ENCODE measurements around the gene OTOG.

The OTOG gene

DNA sequence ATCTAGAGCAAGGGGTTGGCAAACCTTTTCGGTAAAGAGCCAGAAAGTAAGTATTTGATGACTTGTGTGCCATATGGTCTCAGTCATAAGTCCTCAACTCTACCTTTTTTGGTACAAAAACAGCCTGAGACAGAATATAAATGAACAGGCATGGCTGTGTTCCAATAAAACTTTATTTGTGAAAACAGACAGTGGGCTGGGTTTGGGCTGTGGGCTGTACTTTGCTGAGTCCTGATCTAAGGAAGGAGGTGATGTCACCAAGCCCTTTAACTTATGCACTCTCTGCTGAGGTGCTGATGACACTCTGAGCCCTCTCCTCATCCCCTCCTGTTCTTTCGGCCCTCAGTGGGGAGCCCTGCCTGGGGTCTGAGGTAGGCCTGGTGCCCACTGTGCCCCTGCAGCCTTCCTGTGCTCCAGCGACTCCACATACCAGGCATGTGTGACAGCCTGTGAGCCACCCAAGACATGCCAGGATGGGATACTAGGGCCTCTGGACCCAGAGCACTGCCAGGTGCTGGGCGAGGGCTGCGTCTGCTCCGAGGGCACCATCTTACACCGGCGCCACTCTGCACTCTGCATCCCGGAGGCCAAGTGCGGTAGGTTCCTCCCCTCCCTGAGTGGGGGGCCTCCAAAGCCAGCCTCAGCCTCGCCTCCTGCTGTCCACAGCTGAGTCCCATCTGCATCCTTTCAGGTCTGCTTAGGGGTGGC lies 86.4 kb downstream of the OTOG start:
- DNase-seq (ENCODE audit: low read depth): no peak

DNA sequence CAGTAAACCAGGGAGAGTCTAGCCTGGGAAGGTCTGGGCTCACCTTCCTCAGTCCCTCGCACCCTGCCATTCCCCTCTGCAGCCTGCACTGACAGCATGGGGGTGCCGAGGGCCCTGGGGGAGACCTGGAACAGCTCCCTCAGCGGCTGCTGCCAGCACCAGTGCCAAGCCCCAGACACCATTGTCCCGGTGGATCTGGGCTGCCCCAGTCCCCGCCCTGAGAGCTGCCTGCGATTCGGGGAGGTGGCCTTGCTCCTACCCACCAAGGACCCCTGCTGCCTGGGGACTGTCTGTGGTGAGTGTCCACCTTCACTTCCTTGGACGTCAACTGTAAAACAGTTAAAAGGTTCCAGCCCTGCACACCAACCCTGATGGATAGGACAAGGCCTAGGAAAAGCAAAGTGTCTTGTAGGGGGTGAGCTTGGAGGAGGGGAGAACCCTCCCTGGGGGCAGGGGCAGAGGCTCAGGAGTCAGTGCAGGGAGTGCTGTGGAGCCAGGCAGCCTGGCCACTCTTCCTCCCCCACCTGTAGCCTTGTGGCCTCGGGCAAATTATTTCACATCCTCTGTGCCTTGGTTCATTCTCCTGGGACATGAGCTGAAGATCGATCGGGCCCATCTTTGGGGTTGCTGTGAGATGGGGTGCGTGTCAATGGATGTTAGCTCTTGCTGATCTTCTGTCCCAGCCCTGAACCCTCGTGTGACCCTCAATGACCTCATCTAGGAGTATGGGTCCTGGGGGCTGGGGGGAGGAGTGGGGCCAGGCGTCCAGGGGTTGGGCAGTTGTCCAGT lies 87.1 kb downstream of the OTOG start:
- no peak for DNase-seq (ENCODE audit: low read depth)

DNA sequence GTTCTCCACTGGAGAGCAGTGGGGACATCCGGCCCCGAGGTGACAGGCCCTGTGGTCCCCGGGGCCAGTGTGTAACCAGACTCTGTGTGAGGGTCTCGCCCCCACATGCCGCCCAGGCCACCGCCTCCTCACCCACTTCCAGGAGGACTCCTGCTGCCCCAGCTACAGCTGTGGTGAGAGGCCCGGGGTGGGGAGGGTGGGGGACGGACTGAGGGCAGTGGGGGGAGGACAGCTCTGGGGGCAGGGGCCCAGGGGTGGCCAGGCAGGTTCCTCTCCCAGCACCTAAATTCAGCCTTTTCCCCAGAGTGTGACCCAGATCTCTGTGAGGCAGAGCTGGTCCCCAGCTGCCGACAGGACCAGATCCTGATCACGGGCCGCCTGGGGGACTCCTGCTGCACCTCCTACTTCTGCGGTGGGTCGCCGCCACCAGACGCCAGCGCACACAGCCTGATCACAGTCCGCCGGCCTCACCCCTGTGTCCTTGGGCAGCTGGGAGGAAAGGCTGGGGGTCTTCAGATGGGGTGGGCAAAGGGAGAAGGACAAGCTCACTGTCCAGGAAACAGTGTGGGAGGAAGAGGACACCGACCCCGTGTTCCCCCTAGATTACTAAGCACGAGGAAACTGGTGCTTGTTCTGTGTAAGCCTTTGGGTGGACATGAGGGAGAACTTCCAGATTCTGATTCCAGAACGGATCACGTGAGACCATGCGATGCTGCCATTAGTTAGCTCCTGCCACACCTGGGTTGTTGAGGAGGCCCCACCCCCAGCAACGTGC lies 87.9 kb downstream of the OTOG start:
- DNase-seq (ENCODE audit: low read depth): no peak

DNA sequence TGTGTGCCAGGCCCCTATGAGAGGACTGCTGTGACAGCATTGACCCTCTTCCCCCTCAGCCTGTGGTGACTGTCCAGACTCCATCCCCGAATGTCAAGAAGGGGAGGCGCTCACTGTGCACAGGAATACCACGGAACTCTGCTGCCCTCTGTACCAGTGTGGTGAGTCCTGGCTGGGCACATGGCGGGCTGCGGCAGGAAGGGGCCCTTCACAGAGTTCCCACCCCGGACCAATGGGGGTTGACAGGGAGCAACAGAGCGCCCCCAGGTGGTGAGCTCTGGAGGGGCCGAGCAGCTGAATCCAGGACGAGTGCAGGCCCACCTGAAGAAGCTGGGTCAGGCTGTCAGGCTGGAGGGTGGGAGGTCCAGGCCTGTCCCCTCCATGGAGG lies 88.5 kb downstream of the OTOG start:
- no peak for DNase-seq (ENCODE audit: low read depth)

DNA sequence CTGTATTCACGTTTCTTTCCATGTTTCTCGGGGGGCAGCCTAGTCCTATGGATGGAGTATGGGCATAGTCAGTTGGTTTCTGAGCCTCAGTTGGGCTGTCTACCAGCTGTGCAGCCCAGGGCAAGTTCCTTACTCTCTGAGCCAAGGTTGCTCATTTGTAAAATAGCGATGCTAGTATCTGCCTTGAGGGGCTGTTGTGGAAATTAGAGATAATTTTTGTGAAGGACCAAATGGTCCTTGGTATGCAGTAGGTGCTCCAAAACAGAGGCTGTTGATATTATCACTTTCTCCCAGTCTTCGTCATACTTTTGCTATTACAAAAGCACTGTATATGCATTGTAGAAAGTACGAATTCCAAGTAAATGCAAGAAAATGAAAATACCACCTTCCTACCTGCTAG lies 89.7 kb downstream of the OTOG start:
- no peak for DNase-seq (ENCODE audit: low read depth)

DNA sequence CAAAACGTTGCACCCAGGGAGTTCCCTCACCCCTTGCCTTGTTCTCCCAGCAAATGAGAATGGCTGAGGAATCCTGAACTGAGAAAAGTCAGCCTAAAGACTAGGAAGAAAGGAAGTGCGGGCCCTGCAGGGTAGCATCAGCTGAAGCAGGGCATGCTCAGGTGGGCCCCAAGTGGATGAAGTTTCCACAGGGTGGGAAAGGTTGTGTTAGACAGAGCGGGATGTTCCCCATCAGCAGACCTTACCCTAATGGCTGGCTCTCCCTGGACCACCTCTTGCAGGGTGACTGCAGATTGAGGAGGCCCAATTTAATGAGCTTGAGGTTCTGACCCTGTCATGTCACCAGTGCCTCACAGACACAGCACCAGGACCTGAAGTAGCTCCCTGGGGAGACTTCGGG lies 90.8 kb downstream of the OTOG start:
- no peak for DNase-seq (ENCODE audit: low read depth)

DNA sequence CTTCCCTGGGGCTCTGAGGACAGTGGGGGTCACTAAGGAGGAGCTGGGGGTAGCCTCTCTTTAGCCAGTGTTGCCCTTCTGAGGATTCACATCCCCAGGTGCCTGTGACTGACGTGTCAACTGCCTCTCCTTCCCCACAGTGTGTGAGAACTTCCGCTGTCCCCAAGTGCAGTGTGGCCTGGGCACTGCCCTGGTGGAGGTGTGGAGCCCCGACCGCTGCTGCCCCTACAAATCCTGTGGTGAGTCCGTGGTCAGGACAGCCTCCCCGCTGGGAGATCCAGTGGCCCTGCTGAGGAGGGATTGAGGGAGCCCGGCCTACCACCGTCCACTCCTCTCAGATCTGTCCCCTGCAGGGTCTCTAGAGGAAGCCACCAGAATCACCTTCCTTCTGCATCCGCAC lies 91.3 kb downstream of the OTOG start:
- DNase-seq (ENCODE audit: low read depth): no peak

DNA sequence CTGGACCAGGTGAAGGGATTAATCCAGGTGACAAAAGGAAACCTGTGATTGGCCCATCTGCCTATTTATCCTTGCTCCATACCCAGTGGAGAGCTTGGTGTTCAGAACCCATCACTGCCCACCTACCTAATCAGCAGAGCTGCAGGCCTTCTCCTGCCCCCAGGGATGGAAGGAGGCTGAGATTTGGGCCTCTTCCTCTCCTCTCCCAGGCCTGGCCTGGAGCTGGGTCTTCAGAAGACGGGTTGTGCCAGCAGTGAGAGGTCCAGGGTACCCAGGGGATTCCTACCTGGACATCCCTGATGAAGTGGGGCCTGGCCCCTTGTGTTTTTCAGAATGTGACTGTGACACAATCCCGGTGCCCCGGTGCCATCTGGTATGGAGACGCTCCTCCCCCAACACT lies 92.0 kb downstream of the OTOG start:
- DNase-seq (ENCODE audit: low read depth): no peak

DNA sequence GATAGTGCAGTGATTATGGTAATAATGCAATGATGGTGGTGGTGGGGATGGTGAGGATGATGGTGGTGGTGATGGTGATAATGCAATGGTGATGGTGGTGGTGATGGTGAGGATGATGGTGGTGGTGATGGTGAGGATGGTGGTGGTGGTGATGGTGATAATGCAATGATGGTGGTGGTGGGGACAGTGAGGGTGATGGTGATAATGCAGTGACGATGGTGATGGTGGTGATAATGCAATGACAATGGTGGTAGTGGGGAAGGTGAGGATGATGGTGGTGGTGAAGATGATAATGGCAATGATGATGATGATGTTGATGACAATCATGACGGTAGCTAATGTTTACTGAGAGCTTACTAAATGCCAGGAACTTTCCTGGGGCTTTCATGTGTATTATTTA lies 92.7 kb downstream of the OTOG start:
- DNase-seq (ENCODE audit: low read depth): no peak

DNA sequence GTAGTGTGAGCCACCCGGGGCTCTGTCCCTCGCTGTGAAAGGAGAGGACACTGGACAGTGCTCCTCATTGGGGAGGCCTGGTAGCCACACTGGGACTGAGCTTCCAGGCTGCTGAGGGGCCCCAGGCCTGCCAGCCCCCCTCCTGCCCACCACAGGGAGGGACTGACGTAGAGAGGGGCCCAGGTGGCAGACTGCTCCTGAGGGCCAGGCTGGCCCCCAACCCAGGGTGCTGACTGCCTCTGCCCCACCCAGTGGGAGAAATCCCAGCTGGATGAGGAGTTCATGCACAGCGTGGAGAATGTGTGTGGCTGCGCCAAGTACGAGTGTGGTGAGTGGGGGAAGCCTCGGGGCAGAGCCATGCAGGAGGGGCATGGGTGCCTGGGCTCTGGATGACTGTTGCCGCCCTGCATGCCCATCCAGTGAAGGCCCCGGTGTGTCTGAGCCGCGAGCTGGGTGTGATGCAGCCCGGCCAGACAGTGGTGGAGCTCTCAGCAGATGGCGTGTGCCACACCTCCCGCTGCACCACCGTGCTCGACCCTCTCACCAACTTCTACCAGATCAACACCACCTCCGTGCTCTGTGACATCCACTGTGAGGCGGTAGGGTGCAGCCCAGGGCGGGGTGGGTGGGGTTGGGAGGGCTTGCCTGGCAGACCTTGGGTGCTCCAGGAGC lies 93.6 kb downstream of the OTOG start:
- DNase-seq (ENCODE audit: low read depth): no peak

DNA sequence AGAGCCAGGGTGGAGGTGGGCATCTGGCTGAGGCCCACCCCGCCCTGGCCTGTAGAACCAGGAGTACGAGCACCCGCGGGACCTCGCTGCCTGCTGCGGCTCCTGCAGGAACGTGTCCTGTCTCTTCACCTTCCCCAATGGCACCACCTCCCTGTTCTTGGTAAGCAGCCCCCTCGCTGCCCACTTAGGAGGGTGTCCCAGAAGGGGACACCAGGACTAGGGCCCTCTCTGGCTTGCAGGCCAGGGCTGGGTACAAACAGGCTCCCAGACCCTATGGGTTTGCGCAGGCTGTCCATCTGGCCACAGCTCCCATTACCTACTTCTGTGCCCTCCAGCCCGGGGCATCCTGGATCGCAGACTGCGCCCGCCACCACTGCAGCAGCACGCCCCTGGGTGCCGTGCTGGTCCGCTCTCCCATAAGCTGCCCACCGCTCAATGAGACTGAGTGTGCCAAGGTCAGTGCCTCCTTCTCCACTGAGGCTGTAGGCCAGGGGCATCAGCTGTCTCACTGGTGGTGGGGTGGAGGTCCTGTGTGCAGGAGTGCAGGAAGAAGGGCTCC lies 94.8 kb downstream of the OTOG start:
- DNase-seq (ENCODE audit: low read depth): no peak

DNA sequence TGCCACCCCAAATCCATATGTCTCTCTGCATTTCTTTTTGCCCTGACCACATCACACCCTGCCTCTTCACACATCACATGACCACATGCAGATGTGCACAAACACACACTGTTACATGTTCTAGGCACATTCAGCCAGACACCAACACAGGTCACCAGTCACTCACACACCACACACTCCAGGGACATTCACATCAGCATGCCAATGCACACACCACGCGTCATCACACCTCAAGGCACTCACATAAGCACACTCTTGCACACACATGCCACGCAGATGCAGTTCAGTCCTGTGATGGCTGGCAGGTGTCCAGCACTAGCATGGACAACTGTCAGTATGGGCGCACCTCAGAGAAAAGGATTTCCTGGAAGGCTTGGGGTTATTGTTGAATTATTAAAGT lies 95.3 kb downstream of the OTOG start:
- DNase-seq (ENCODE audit: low read depth): no peak

DNA sequence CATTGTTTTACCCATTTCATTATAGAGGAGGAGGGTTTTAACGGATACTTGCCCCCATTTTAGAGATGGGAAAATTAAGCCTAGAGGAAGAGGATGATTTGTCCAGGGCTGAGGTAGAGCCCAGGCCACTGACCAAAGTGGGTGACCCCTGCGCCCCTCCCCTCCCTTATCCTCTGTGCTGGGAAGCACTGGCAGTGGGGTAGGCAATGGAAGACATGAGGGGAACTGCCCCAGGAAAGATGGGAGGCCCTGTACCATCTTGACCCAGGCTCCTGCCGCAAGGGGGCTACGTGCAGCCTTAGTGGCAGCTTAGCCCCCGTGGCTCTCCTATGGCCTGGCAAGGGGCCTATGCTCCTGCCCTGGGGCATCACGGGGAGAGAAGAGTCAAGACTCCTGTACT lies 95.9 kb downstream of the OTOG start:
- DNase-seq (ENCODE audit: low read depth): no peak

DNA sequence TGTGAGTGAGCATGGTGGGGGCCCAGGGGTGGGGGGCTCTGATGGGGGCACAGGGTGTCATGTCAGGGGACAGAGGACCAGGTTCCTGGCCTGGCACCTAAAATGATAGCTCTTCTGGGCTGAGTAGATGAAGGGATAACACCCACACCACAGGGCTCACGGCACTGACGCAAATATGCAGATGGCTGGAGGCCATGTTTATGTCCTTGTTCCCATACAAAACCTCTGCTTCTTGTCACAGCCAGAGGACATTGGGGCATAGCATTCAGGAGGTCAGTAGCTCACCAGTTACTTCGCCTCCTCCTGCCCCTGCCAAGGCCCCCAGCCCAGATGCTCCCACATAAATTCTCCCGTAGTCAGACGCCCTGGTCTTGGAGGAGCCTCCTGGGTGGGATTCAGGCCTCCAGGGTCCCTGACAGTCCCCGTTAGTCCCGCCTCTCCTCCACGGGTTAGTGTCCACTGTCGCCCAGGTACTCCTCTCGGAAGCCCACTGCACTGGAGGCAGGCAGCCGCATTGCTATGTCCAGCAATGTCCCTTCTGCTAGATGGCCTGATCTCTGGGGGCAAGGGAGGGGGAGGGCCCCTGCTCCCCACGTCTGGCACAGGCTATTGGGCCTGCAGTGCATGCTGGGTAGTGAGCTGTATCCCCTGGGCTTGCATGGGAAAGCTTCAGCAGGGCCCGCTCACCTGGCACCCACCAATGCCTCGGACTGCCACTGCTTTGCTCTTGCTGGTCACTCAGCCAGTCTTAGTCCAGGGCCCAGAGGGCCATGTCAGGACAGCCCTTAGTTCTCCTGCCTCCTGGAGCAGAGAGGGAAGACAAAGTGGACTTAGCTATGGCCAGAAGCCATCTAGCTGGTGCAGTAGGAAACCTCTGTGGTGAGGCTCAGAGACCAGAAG lies 96.7 kb downstream of the OTOG start:
- DNase-seq (ENCODE audit: low read depth): no peak

DNA sequence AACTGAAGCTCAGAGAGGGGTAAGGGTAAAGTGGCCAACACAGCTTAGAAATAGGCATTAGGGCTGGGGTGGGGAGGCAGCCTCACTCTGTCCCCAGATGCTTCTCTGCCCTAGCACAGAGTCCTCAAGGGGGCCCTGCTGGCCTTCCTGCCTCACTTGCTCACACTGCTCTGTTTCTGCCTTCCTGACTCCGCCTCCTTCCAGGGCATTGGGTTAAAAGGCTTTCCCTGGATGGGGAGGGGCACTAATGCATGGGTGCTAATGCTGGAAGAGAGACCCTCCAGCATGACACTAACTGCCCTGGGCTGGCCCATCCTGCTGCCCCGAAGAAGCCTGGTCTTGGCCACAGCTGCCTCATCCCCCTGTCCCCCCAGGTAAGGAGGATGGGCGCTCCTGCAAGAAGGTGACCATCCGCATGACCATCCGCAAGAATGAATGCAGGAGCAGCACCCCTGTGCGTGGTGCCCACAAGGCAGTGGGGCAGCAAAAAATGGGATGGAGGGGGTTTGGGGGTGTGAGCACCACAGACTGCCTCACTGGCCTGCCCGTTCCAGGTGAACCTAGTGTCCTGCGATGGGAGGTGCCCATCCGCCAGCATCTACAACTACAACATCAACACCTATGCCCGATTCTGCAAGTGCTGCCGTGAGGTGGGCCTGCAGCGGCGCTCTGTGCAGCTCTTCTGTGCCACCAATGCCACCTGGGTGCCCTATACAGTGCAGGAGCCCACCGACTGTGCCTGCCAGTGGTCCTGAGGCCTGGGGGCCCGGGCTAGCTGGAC lies 98.3 kb downstream of the OTOG start:
- no peak for DNase-seq (ENCODE audit: low read depth)

DNA sequence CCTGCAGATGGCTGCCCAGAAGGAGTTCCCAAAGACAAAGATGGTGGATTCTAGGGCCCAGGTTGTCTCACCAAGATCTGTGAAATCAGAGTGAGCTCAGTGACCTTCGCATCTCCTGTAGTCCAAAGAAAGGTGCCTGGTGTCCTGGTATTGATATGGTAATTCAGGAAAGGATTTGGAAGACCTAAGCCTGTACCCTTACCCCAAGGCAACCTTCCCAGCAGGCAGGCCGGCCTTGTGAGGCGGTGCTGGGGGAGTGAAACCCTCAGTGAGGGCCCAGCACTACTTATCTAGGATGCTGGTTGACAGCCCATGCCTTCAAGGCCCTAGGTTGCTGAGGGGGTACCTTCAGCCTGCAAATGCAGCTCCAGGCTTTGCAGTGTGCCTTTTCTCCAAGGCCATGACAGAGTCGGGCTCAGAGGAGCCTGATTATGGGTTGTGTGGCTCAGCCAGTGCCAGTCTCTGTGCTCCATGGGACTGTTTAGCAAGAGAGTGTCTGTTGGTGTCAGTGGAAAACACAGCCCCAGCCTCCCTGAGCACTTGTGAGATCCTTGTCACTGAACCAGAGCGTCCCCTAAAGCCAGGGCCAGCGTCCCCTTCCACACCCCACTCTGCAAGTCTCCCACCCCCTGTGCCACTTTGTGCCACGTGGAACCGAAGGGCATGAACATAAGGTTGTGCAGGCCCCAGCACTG lies 99.5 kb downstream of the OTOG start:
- no peak for DNase-seq (ENCODE audit: low read depth)

DNA sequence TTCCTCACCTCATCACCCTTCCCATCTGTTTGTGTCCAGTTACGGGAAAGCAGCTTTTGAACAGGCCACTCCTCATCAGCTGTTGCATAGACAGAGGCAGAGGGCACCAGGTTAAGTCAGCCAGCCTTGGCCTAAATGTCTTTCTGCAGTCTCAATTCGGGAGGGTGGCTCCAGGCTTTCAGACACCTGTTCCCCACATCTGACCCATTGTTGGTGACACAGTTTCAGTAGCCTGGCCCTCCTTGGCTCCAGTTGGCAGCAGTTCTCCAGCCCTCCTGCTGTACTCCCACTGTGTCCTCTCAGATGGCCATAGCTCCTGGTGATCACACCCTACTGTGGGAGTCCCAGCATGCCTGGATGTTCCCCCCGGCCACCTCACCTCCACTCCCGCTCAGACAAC lies 101.5 kb downstream of the OTOG start:
- no peak for DNase-seq (ENCODE audit: low read depth)

DNA sequence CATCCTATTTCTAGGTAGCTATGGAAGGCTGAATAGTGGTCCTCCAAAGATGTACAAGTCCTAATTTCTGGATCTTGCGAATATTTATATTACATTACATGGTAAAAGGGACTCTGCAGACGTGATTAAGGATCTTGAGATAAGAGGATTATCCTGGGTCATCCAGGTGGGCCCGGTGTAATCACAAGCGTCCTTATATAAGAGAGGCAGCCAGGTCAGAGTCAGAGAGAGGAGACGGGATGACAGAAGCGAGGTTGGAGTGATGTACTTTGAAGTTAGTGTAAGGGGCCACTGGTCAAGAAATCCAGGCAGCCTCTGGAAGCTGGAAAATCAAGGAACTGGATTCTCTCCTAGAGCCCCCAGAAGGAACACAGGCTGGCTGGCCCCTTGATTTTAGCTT lies 102.2 kb downstream of the OTOG start:
- DNase-seq (ENCODE audit: low read depth): no peak

DNA sequence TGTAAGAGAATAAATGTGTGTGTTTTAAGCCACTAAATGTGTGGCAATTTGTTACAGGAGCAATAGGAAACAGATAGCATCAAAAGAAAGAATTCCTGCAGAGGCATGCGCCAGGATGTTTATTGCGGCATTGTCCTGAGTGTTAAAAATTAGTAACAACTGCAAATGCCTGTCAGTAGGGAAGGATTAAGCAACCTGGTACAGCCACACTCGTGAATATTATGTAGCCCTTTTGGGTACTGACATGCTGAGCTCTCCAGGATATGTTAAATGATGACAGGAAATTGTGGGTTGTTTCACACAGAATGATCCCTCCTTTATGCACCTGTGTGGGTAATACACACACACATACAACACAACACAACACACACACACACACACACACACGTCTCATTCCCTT lies 102.6 kb downstream of the OTOG start:
- no peak for DNase-seq (ENCODE audit: low read depth)
